GM19043 (cell line): ENCODE data around the gene SBK3.

Experiments used
- ATAC-seq: cut with Tn5 transposase; IDR thresholded peaks from one replicate; pipeline ENCODE4 v1.9.1; 2021; ENCODE audit warnings: low read depth; ENCODE audit not compliant: unreplicated experiment

The SBK3 gene

DNA sequence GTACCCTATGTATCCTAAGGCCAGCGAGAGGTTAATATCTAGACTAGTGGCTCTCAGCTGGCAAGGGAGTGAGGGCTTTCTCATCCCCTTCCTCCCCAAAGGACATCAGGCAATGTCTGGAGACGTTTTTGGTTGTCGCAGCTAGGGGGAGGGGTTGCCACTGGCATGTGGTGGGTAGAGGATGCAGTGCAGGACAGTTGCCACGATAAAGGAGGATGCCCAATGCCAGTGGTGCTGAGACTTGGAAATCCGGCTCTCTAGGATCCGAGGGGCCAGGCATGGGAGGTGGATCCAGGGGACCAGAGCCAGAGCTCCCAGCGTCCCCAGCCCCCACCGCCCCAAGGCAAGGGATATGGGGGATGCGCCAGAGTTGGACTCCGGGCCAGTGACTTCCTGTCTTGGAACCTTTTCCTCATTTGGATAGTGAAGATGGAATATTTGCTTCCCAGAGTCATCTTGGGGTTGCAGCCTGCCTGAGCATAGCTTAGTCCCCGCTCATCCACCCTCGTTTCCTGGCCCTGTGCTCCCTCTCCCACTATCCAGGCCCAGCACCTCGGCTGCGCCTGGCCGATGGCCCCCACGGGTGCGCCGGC, 52.2 kb downstream of the SBK3 start:
- no peak for ATAC-seq

DNA sequence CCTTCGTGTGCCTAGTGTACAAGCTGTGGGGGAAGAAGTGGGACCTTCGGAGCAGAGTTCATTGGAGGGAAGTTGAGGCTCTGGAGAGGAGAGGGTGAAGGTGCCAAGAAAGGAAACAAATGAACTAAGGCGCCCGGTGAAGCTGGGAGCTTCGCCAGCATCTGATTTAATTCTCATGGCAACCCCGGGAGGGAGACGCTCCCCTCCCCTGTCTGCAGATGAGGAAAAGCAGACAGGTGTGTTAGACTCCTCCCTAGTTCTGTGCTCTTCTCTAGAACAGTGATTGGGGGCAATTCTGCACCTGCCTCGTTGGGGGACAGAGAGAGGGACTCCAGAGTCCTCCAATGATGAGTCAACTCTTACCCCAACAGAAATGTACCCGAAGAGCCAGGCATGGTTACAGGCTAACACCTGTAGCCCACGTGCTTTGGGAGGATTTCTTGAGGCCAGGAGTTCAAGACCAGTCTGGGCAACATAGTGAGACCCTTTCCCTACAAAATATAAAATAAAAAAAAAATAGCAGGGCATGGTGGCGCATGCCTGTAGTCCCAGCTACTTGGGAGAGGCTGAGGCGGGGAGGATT, 52.9 kb downstream of the SBK3 start:
- ATAC-seq = no peak

DNA sequence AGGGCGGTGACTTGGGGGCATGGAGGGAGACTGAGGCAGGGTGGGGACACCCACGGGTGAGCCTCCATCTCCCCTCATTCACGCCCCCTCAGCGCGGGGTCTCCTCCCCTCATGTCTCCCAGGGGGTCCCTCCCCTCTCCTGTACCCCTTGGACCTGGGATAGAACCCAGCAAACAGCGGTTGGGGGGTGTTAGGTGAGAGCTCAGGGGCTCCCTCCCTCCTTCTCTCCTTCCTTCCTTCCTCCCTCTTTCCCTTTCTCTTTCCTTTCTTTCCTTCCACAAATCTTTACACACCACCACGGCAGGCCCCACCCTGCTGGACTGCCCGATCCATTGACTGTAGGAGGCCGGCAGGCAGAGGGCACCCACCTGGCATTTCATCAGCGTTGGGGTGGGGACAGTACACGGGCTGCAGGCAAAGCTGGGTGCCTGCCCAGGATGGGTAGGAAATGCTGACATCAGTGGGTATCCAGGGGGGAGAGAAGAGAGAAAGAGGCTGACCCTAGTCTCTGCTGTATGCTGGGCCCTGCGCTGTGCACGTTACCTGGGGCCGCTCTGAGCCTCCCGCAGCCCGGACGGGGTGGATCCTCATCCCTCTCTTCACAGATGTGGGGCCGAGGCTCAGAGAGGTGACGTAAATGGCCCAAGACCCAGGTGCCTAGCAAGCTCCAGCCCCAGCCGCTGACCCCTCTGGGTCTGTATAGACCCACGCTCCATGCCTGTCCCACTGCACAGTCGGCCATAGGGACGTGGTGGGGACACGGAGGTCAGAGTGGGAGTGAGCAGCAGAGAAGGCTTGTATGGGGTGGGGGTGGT, 53.6 kb downstream of the SBK3 start:
- no peak for ATAC-seq
